Esophagus squamous epithelium (tissue), 4 donors: ENCODE measurements around the gene POLDIP3.

Experiments
- CTCF ChIP-seq, 6 experiments: fragments of 450-650 bp in 4 of 6; fragments of 200-600 bp in 2 of 6; sonication (generic) in 2 of 6; IDR thresholded peaks; one replicate each; pipeline ENCODE4 v1.5.1; 2016 to 2019; ENCODE audit warnings: antibody characterized with exemption in 6 of 6, mild to moderate bottlenecking in 4 of 6, moderate library complexity in 4 of 6
- POLR2A ChIP-seq, 4 donors: fragments of 450-650 bp; IDR thresholded peaks; one replicate each; pipeline ENCODE4 v1.6.1; 2017; ENCODE audit warnings: antibody characterized with exemption in 4 of 4, mild to moderate bottlenecking in 4 of 4, moderate library complexity in 3 of 4

GRCh38 chr22:42611051-42611450 is 3.6 kb downstream of the POLDIP3 start:
- TF ChIP-seq CTCF (IDR thresholded peaks at IDR 0.05) (no peak), POLR2A (IDR thresholded peaks at IDR 0.05) (no peak)
